Gastrocnemius medialis (tissue), 4 donors: ENCODE data around the gene NSDHL. TPM values are rescaled to one million over a fixed set of nuclear protein-coding genes. Genes with fewer than 3 reads are reported as not detected.
"Not testable (repeated sequence)": the region's sequence is repeated elsewhere in the genome, so short reads cannot be mapped to it uniquely, and the experiment has no call there.

Experiments used
- ATAC-seq, 2 donors: fragments of 150-250 bp; one replicate each; pipeline ENCODE4 v1.9.1; 2016
- DNase-seq, 2 donors: peaks; one replicate each; pipeline ENCODE4 v3.0.0-alpha.2; 2019
- H3K27ac ChIP-seq, 4 donors: fragments of 200-600 bp; sonication (generic); 1 replicate in 1 of 4; 2 replicates in 3 of 4; pipeline ENCODE4 v1.5.1; 2016 to 2018; ENCODE audit warnings: mild to moderate bottlenecking in 2 of 4, moderate library complexity in 1 of 4
- H3K27me3 ChIP-seq, 3 donors: fragments of 200-600 bp; sonication (generic) in 2 of 3; 1 replicate in 1 of 3; 2 replicates in 2 of 3; pipeline versions ENCODE4 v1.5.1 to v1.6.0; 2016 to 2019; ENCODE audit warnings: mild to moderate bottlenecking in 1 of 3, moderate library complexity in 1 of 3
- H3K36me3 ChIP-seq, 2 donors: fragments of 200-600 bp; sonication (generic) in 1 of 2; one replicate each; pipeline ENCODE4 v1.5.1; 2017 to 2018
- H3K4me1 ChIP-seq, 2 donors: fragments of 200-600 bp; sonication (generic) in 1 of 2; one replicate each; pipeline ENCODE4 v1.5.1; 2016 to 2017; ENCODE audit warnings: mild to moderate bottlenecking in 2 of 2
- H3K4me3 ChIP-seq, 4 donors: fragments of 200-600 bp; sonication (generic) in 3 of 4; 1 replicate in 1 of 4; 2 replicates in 3 of 4; pipeline ENCODE4 v1.5.1; 2016 to 2019; ENCODE audit warnings: mild to moderate bottlenecking in 2 of 4
- H3K9me3 ChIP-seq, 3 donors: fragments of 200-600 bp; sonication (generic) in 2 of 3; 1 replicate in 1 of 3; 2 replicates in 2 of 3; pipeline ENCODE4 v1.5.1; 2016 to 2019
- CTCF ChIP-seq, 5 experiments: fragments of 450-650 bp in 3 of 5; fragments of 200-600 bp in 2 of 5; sonication (generic) in 2 of 5; IDR thresholded peaks in 4 of 5; conservative IDR thresholded peaks in 1 of 5; 1 replicate in 4 of 5; 2 replicates in 1 of 5; pipeline ENCODE4 v1.5.1; 2016 to 2019; ENCODE audit warnings: antibody characterized with exemption in 5 of 5, mild to moderate bottlenecking in 3 of 5, moderate library complexity in 3 of 5
- POLR2A ChIP-seq, 2 donors: fragments of 450-650 bp; IDR thresholded peaks; one replicate each; pipeline ENCODE4 v1.6.1; 2017; ENCODE audit warnings: antibody characterized with exemption in 2 of 2, mild to moderate bottlenecking in 2 of 2, moderate library complexity in 2 of 2
- in situ Hi-C, 4 donors: fragments of 200-750 bp; cut with MboI; loops; one replicate each; pipeline versions ENCODE4 v1.15.0 to v1.8.0; 2017; ENCODE audit warnings: low sequenced_read_pairs in 4 of 4
- intact Hi-C: fragments of 100-400 bp; cut with DNase I; formaldehyde crosslinking; loops from one replicate; pipeline ENCODE4 v1.15.1; 2023; ENCODE audit warnings: low total_unique reads
- total RNA-seq, 4 donors: library from RNA; depleted of rRNA; stranded (reverse); fragments of >200 nt; gene quantifications; one replicate each; pipeline versions ENCODE4 v1.1.0 to v1.2.3, GENCODE V29; 2016

Gene NSDHL
- total RNA-seq: 1 to 10 TPM; 4.6 to 8.8 (median 6.2) TPM

DNA sequence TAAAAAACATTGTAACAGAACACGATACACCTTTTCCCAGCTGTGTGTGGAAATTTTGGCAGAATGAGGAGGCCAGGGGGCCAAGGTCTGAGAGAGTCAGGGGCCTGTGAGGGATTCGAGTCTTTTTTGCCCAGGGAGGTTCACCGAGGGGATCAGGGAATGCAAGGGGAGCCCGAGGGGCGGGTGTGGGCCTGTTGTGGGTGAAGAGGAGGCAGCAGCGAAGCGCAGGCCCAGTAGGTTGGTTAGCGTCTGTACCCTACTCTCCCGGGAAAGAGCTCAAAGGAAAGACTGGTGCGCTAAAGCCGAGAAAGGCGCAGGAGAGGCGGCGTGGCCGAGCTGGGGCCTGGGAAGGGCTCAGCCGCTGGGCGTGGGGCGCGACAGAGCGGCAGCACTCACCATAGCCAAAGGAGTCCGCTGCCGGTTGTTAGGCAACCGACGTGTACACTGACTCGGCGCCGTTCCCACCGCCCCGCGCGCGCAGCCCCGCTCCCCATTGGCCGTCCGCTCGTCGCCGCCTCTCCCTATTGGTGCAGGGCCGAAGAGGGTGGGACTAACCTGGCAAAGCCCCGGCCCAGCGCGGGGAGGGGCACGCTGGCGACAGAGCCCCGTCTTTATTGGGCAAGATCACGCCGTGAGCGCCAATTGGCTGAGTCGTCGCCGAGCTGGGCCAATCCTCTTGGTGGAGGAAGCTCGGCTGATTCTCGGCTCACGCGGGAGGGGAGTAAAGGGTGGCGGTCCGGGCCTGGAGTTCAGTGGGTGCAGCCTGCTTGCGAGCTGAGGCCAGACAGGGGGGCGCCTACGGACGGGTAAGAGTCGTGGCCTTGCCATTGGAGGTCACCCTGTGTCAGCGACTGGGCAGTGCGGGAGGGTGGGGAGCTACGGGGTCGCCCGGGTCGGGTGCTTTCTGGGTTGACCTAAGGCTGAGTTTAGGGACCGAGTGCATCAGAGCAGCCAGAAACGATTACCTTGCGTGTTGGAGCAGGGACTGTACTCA is at the start of gene NSDHL, which contains the start of gene CETN2:
Gene NSDHL, plus strand, starts transcription at position 752 of the 994 bp plus-strand sequence. CDS start 15,262 bp downstream, outside the sequence.
Gene CETN2, minus strand, starts transcription at position 446 of the 994 bp plus-strand sequence. Its CDS starts 47 bp downstream, at position 399.
- TF ChIP-seq CTCF (IDR thresholded peaks at IDR 0.05 in 4 of 5, conservative IDR thresholded peaks at IDR 0.05 in 1 of 5): no peak
- TF ChIP-seq POLR2A (IDR thresholded peaks at IDR 0.05): peak in 1 of 2 donors; percentile 44
- H3K4me3 ChIP-seq: peak within 1 kb of the TSS; percentile 63 to 77 (median 68)
- peaks cover 3 to 16% of the 10 kb centered on the region in 2 donors for H3K4me1 ChIP-seq
- peak within 1 kb of the TSS; percentile 78 to 86 (median 80) for H3K27ac ChIP-seq
- intact Hi-C loops: no loop called here
- in situ Hi-C loops: no loop called here
- peaks cover 0 to 6% of the 10 kb centered on the region in 2 donors for H3K36me3 ChIP-seq
- DNase-seq: peak; percentile 93 to 96
- no peaks in the 10 kb centered on the region for H3K27me3 ChIP-seq
- no peaks in the 10 kb centered on the region for H3K9me3 ChIP-seq
- peak; percentile 97 to 98 for ATAC-seq

GRCh38 chrX:152787062-152787461 is 43.8 kb upstream of the NSDHL start:
- intact Hi-C loops: not testable (repeated sequence)

DNA sequence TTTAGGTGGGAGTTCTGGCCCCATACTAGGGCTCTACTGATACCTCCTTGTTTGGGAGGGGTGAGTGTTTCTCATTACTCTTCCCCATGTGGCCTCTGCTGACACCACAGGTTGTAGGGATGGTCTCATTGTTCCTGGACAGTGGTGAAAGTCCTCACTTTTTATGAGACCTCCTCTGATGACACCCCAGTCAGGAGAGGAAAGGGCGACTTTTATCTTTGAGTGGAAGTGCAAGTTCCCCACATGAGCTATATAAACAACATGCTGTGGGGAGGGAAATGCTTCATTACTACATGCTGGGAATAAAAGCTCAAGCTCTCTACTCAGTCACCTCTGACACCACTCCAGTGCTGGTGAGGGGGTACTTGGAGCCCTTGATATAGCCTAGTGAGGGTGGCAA is 31.9 kb upstream of the NSDHL start:
- Histone ChIP-seq H3K4me1 (no peaks in the 10 kb centered on the region), H3K27me3 (peaks cover 0 to 5% (median 0%) of the 10 kb centered on the region in 3 donors), H3K9me3 (no peaks in the 10 kb centered on the region), H3K27ac (no peak overlapping the region), H3K4me3 (no peak overlapping the region), H3K36me3 (no peaks in the 10 kb centered on the region)
- in situ Hi-C loops (no loop called here), intact Hi-C loops (no loop called here)
- DNase-seq (no peak), ATAC-seq (no peak)
- TF ChIP-seq CTCF (IDR thresholded peaks at IDR 0.05 in 4 of 5, conservative IDR thresholded peaks at IDR 0.05 in 1 of 5) (no peak), POLR2A (IDR thresholded peaks at IDR 0.05) (no peak)

More at GRCh38 chrX:152787062-152787461, 43.8 kb upstream of the NSDHL start:
- H3K4me3 ChIP-seq, in situ Hi-C loops, H3K36me3 ChIP-seq, ATAC-seq, H3K4me1 ChIP-seq, H3K27ac ChIP-seq, DNase-seq, H3K9me3 ChIP-seq, H3K27me3 ChIP-seq: not testable (repeated sequence)

- no peaks in the 10 kb centered on the region for H3K36me3 ChIP-seq
- no peak for DNase-seq
- no peak overlapping the region for H3K4me3 ChIP-seq
- no peak for ATAC-seq
- intact Hi-C loops (no loop called here), in situ Hi-C loops (loop anchor here in 1 of 4 donors (25.0 kb wide), 1 partner anchor 1044 kb away; no protein-coding TSS in a partner anchor)
- H3K27me3 ChIP-seq: peaks cover 0 to 5% (median 0%) of the 10 kb centered on the region in 3 donors
- TF ChIP-seq POLR2A (IDR thresholded peaks at IDR 0.05) (no peak), CTCF (IDR thresholded peaks at IDR 0.05 in 4 of 5, conservative IDR thresholded peaks at IDR 0.05 in 1 of 5) (no peak)
- H3K9me3 ChIP-seq: no peaks in the 10 kb centered on the region
- H3K27ac ChIP-seq: no peak overlapping the region
- H3K4me1 ChIP-seq: no peaks in the 10 kb centered on the region
These were observed 24.8 kb upstream of the NSDHL start for GRCh38 chrX:152806035-152806434.

DNA sequence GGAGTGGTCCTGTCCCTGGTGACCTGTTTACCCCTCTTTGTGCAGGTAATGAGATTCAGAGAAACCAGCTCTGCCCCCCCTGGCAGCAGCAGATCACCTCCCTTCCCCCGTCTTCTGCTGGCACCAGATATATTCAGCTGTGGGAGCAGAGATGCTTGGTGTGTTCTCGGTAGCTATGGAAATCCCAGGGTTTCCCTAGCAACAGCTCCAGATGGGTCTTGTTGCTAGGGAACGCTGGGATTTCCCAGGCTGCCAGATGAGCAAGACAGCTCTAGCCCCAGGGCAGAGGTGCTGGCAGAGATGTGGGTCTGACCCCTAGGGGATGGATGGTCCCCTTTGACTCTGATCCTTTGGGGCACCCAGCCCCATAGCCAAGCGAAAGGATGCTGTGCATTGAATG is 20.5 kb upstream of the NSDHL start:
- DNase-seq (no peak), ATAC-seq (no peak)
- H3K27me3 ChIP-seq: no peaks in the 10 kb centered on the region
- no peak overlapping the region for H3K4me3 ChIP-seq
- intact Hi-C loops (loop anchor here (10.0 kb wide), 1 partner anchor 1056 kb away; no protein-coding TSS in a partner anchor), in situ Hi-C loops (loop anchor here in 1 of 4 donors (25.0 kb wide), 1 partner anchor 1048 kb away; no protein-coding TSS in a partner anchor)
- H3K27ac ChIP-seq: no peak overlapping the region
- H3K4me1 ChIP-seq: no peaks in the 10 kb centered on the region
- no peaks in the 10 kb centered on the region for H3K9me3 ChIP-seq
- H3K36me3 ChIP-seq: no peaks in the 10 kb centered on the region
- TF ChIP-seq POLR2A (IDR thresholded peaks at IDR 0.05): no peak
- no peak for TF ChIP-seq CTCF (IDR thresholded peaks at IDR 0.05 in 4 of 5, conservative IDR thresholded peaks at IDR 0.05 in 1 of 5)
